ENCODE data around the gene SFTPB. TPM values are rescaled to one million over a fixed set of nuclear protein-coding genes. Genes with fewer than 3 reads are reported as not detected.

Gene SFTPB
- total RNA-seq, 1 donor from 2014 or later, result not detected

- H3K36me3 Mint-ChIP-seq (ENCODE audit: unreplicated experiment), result no peaks in the 10 kb centered on the region
- no peak for DNase-seq
- TF ChIP-seq CTCF (IDR thresholded peaks at IDR 0.05; ENCODE audit: partially characterized antibody, unreplicated experiment), result no peak
- H3K27me3 Mint-ChIP-seq (ENCODE audit: unreplicated experiment), result peaks cover 1% of the 10 kb centered on the region
- no peak overlapping the region for H3K4me3 Mint-ChIP-seq (ENCODE audit: unreplicated experiment)
- H3K9me3 Mint-ChIP-seq (ENCODE audit: unreplicated experiment), result no peaks in the 10 kb centered on the region
- no peaks in the 10 kb centered on the region for H3K4me1 Mint-ChIP-seq (ENCODE audit: low read depth, unreplicated experiment)
- H3K27ac Mint-ChIP-seq (ENCODE audit: unreplicated experiment), result no peak overlapping the region
Measured at GRCh38 chr2:85653996-85654395, 14.0 kb downstream of the SFTPB start.

- no peaks in the 10 kb centered on the region for H3K9me3 Mint-ChIP-seq (ENCODE audit: unreplicated experiment)
- no peak overlapping the region for H3K27ac Mint-ChIP-seq (ENCODE audit: unreplicated experiment)
- TF ChIP-seq CTCF (IDR thresholded peaks at IDR 0.05; ENCODE audit: partially characterized antibody, unreplicated experiment), result no peak
- no peak for DNase-seq
- H3K36me3 Mint-ChIP-seq (ENCODE audit: unreplicated experiment), result no peaks in the 10 kb centered on the region
- no peaks in the 10 kb centered on the region for H3K27me3 Mint-ChIP-seq (ENCODE audit: unreplicated experiment)
- H3K4me1 Mint-ChIP-seq (ENCODE audit: low read depth, unreplicated experiment), result no peaks in the 10 kb centered on the region
- no peak overlapping the region for H3K4me3 Mint-ChIP-seq (ENCODE audit: unreplicated experiment)
Measured at GRCh38 chr2:85652056-85652455, 15.9 kb downstream of the SFTPB start.

GRCh38 chr2:85651097-85651496 is 16.9 kb downstream of the SFTPB start:
- no peak for TF ChIP-seq CTCF (IDR thresholded peaks at IDR 0.05; ENCODE audit: partially characterized antibody, unreplicated experiment)
- no peak for DNase-seq
- H3K27ac Mint-ChIP-seq (ENCODE audit: unreplicated experiment), result no peak overlapping the region
- H3K36me3 Mint-ChIP-seq (ENCODE audit: unreplicated experiment), result no peaks in the 10 kb centered on the region
- H3K4me3 Mint-ChIP-seq (ENCODE audit: unreplicated experiment), result no peak overlapping the region
- no peaks in the 10 kb centered on the region for H3K27me3 Mint-ChIP-seq (ENCODE audit: unreplicated experiment)
- no peaks in the 10 kb centered on the region for H3K4me1 Mint-ChIP-seq (ENCODE audit: low read depth, unreplicated experiment)
- no peaks in the 10 kb centered on the region for H3K9me3 Mint-ChIP-seq (ENCODE audit: unreplicated experiment)

GRCh38 chr2:85650456-85650855 is 17.5 kb downstream of the SFTPB start:
- no peak for TF ChIP-seq CTCF (IDR thresholded peaks at IDR 0.05; ENCODE audit: partially characterized antibody, unreplicated experiment)
- no peak overlapping the region for H3K27ac Mint-ChIP-seq (ENCODE audit: unreplicated experiment)
- H3K4me3 Mint-ChIP-seq (ENCODE audit: unreplicated experiment), result no peak overlapping the region
- no peaks in the 10 kb centered on the region for H3K36me3 Mint-ChIP-seq (ENCODE audit: unreplicated experiment)
- H3K9me3 Mint-ChIP-seq (ENCODE audit: unreplicated experiment), result no peaks in the 10 kb centered on the region
- H3K27me3 Mint-ChIP-seq (ENCODE audit: unreplicated experiment), result no peaks in the 10 kb centered on the region
- DNase-seq, result no peak
- no peaks in the 10 kb centered on the region for H3K4me1 Mint-ChIP-seq (ENCODE audit: low read depth, unreplicated experiment)

- H3K4me1 Mint-ChIP-seq (ENCODE audit: low read depth, unreplicated experiment), result no peaks in the 10 kb centered on the region
- no peak for TF ChIP-seq CTCF (IDR thresholded peaks at IDR 0.05; ENCODE audit: partially characterized antibody, unreplicated experiment)
- no peak for DNase-seq
- no peaks in the 10 kb centered on the region for H3K27me3 Mint-ChIP-seq (ENCODE audit: unreplicated experiment)
- no peak overlapping the region for H3K4me3 Mint-ChIP-seq (ENCODE audit: unreplicated experiment)
- no peaks in the 10 kb centered on the region for H3K9me3 Mint-ChIP-seq (ENCODE audit: unreplicated experiment)
- no peak overlapping the region for H3K27ac Mint-ChIP-seq (ENCODE audit: unreplicated experiment)
- H3K36me3 Mint-ChIP-seq (ENCODE audit: unreplicated experiment), result no peaks in the 10 kb centered on the region
Measured at GRCh38 chr2:85649201-85650190, 18.5 kb downstream of the SFTPB start.

All from glutamatergic neuron (in vitro differentiated cells).